ENCODE data around the gene LCN2. TPM values are rescaled to one million over a fixed set of nuclear protein-coding genes. Genes with fewer than 3 reads are reported as not detected.

LCN2 gene
- total RNA-seq, 1 experiment from 2014 or later = not detected

GRCh38 chr9:128148509-128149000 lies 698 bp upstream of the LCN2 start:
- H3K36me3 ChIP-seq (ENCODE audit: insufficient read depth, low read length) = no peaks in the 10 kb centered on the region
- no peak overlapping the region for H3K27ac ChIP-seq (ENCODE audit: low read length)
- no peak for DNase-seq
- no peak overlapping the region for H3K4me2 ChIP-seq (ENCODE audit: low read depth, low read length, poor library complexity, severe bottlenecking)
- no peak overlapping the region for H2AFZ ChIP-seq (ENCODE audit: low read length)
- H3K9me3 ChIP-seq (ENCODE audit: low read length) = no peaks in the 10 kb centered on the region
- H3K9ac ChIP-seq (ENCODE audit: low read length) = no peak overlapping the region
- no peaks in the 10 kb centered on the region for H4K20me1 ChIP-seq (ENCODE audit: insufficient read depth, low read depth, low read length)
- no peaks in the 10 kb centered on the region for H3K4me1 ChIP-seq (ENCODE audit: low read length)
- H3K4me3 ChIP-seq (ENCODE audit: low read length) = no peak overlapping the region
- H3K79me2 ChIP-seq (ENCODE audit: low read length) = no peaks in the 10 kb centered on the region
- H3K9me2 ChIP-seq (replicated peaks; ENCODE audit: insufficient read depth, low read length) = no peaks in the 10 kb centered on the region
- no peaks in the 10 kb centered on the region for H3K27me3 ChIP-seq (ENCODE audit: low read length)

DNA sequence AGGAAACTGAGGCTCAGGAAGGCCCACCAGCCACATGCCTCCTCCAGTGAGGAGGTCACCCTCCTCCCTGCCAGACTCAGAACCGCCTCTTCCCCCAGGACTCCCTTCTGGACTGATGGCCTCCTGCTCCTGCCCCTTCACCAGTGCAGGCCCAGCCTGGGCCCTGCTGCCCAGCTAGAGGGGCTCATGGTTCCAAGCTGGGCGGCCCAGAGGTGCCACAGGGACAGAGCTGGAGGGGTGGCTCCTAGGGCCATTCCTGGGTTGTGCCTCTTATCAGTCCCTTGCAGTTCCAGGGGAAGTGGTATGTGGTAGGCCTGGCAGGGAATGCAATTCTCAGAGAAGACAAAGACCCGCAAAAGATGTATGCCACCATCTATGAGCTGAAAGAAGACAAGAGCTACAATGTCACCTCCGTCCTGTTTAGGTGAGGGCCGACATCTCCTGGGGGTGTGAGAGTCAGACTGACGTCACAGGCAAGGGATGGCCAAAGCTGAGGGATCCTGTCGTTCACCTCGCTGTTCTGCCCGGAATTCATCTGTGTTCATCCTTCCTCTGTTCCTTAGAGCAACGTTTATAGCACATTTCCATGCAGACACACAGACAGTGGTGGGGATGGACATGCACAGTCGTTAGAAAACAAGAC lies 819 bp downstream of the LCN2 start:
- H3K27me3 ChIP-seq (ENCODE audit: low read length) = no peaks in the 10 kb centered on the region
- H3K79me2 ChIP-seq (ENCODE audit: low read length) = no peaks in the 10 kb centered on the region
- DNase-seq = no peak
- H3K27ac ChIP-seq (ENCODE audit: low read length) = no peak overlapping the region
- H3K4me3 ChIP-seq (ENCODE audit: low read length) = no peak overlapping the region
- no peak overlapping the region for H2AFZ ChIP-seq (ENCODE audit: low read length)
- H3K36me3 ChIP-seq (ENCODE audit: insufficient read depth, low read length) = no peaks in the 10 kb centered on the region
- no peak overlapping the region for H3K4me2 ChIP-seq (ENCODE audit: low read depth, low read length, poor library complexity, severe bottlenecking)
- H3K9me2 ChIP-seq (replicated peaks; ENCODE audit: insufficient read depth, low read length) = no peaks in the 10 kb centered on the region
- H3K4me1 ChIP-seq (ENCODE audit: low read length) = no peaks in the 10 kb centered on the region
- H4K20me1 ChIP-seq (ENCODE audit: insufficient read depth, low read depth, low read length) = no peaks in the 10 kb centered on the region
- H3K9ac ChIP-seq (ENCODE audit: low read length) = no peak overlapping the region
- H3K9me3 ChIP-seq (ENCODE audit: low read length) = no peaks in the 10 kb centered on the region

- no peak overlapping the region for H3K4me2 ChIP-seq (ENCODE audit: low read depth, low read length, poor library complexity, severe bottlenecking)
- H3K4me1 ChIP-seq (ENCODE audit: low read length) = no peaks in the 10 kb centered on the region
- no peak overlapping the region for H2AFZ ChIP-seq (ENCODE audit: low read length)
- H3K79me2 ChIP-seq (ENCODE audit: low read length) = no peaks in the 10 kb centered on the region
- DNase-seq = peak; percentile 83
- H3K36me3 ChIP-seq (ENCODE audit: insufficient read depth, low read length) = no peaks in the 10 kb centered on the region
- no peak overlapping the region for H3K27ac ChIP-seq (ENCODE audit: low read length)
- no peaks in the 10 kb centered on the region for H3K9me2 ChIP-seq (replicated peaks; ENCODE audit: insufficient read depth, low read length)
- no peak overlapping the region for H3K9ac ChIP-seq (ENCODE audit: low read length)
- no peaks in the 10 kb centered on the region for H4K20me1 ChIP-seq (ENCODE audit: insufficient read depth, low read depth, low read length)
- H3K9me3 ChIP-seq (ENCODE audit: low read length) = no peaks in the 10 kb centered on the region
- H3K27me3 ChIP-seq (ENCODE audit: low read length) = no peaks in the 10 kb centered on the region
- H3K4me3 ChIP-seq (ENCODE audit: low read length) = no peak overlapping the region
Measured at GRCh38 chr9:128150594-128151308, 1.5 kb downstream of the LCN2 start.

GRCh38 chr9:128151309-128152132 lies 2.3 kb downstream of the LCN2 start:
- H2AFZ ChIP-seq (ENCODE audit: low read length) = no peak overlapping the region
- no peak overlapping the region for H3K4me2 ChIP-seq (ENCODE audit: low read depth, low read length, poor library complexity, severe bottlenecking)
- no peak overlapping the region for H3K9ac ChIP-seq (ENCODE audit: low read length)

GRCh38 chr9:128152133-128153059 lies 3.1 kb downstream of the LCN2 start:
- H3K9me2 ChIP-seq (replicated peaks; ENCODE audit: insufficient read depth, low read length) = no peaks in the 10 kb centered on the region
- H3K4me2 ChIP-seq (ENCODE audit: low read depth, low read length, poor library complexity, severe bottlenecking) = no peak overlapping the region
- no peak overlapping the region for H3K4me3 ChIP-seq (ENCODE audit: low read length)
- no peaks in the 10 kb centered on the region for H3K79me2 ChIP-seq (ENCODE audit: low read length)
- no peak overlapping the region for H2AFZ ChIP-seq (ENCODE audit: low read length)
- no peak overlapping the region for H3K27ac ChIP-seq (ENCODE audit: low read length)
- no peak for DNase-seq
- no peaks in the 10 kb centered on the region for H3K4me1 ChIP-seq (ENCODE audit: low read length)
- no peak overlapping the region for H3K9ac ChIP-seq (ENCODE audit: low read length)
- no peaks in the 10 kb centered on the region for H3K9me3 ChIP-seq (ENCODE audit: low read length)
- no peaks in the 10 kb centered on the region for H3K27me3 ChIP-seq (ENCODE audit: low read length)
- H4K20me1 ChIP-seq (ENCODE audit: insufficient read depth, low read depth, low read length) = no peaks in the 10 kb centered on the region
- H3K36me3 ChIP-seq (ENCODE audit: insufficient read depth, low read length) = no peaks in the 10 kb centered on the region

More at GRCh38 chr9:128151309-128152132, 2.3 kb downstream of the LCN2 start:
- Histone ChIP-seq H3K27me3 (ENCODE audit: low read length) (no peaks in the 10 kb centered on the region), H3K79me2 (ENCODE audit: low read length) (no peaks in the 10 kb centered on the region), H3K4me3 (ENCODE audit: low read length) (no peak overlapping the region), H3K27ac (ENCODE audit: low read length) (no peak overlapping the region), H3K9me2 (replicated peaks; ENCODE audit: insufficient read depth, low read length) (no peaks in the 10 kb centered on the region), H3K4me1 (ENCODE audit: low read length) (no peaks in the 10 kb centered on the region), H3K36me3 (ENCODE audit: insufficient read depth, low read length) (no peaks in the 10 kb centered on the region), H4K20me1 (ENCODE audit: insufficient read depth, low read depth, low read length) (no peaks in the 10 kb centered on the region), H3K9me3 (ENCODE audit: low read length) (no peaks in the 10 kb centered on the region)
- no peak for DNase-seq

DNA sequence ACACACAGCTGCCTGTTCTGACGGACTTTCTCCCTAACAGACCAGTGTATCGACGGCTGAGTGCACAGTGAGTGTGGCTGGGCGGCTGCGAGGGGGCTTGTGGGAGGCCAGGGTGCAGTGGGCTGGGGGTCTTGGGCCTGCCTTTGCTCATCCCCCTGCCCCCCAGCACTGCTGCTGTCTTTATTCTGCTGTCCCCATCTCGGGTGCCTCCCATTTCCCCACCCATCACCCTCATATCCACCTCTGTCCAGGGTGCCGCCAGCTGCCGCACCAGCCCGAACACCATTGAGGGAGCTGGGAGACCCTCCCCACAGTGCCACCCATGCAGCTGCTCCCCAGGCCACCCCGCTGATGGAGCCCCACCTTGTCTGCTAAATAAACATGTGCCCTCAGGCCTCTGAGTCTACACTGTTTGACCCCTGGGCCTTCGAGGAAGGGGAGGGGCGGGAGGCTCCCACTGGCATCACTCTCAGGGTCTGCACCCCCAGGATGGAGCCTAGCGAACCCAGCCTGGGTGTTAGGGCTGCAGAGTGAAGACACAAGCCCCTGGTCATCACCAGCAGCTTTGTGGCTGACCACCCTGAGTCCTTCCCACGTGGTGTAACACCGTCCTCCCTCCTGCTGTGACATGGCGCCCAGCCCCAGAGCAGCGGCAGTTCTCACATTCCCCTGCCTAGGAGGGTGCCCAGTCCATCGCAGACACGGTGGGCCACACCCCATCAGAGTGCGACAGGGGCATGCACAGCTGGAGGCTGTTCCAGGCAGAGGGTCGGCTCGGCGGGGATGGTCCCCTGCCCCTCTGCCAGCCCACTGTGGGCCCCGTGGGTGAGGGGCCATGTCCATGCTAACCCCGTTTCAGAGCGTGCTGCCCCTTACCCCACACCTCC lies 4.0 kb downstream of the LCN2 start:
- no peaks in the 10 kb centered on the region for H3K4me1 ChIP-seq (ENCODE audit: low read length)
- H3K9me3 ChIP-seq (ENCODE audit: low read length) = no peaks in the 10 kb centered on the region
- H3K36me3 ChIP-seq (ENCODE audit: insufficient read depth, low read length) = no peaks in the 10 kb centered on the region
- no peaks in the 10 kb centered on the region for H3K79me2 ChIP-seq (ENCODE audit: low read length)
- H3K27ac ChIP-seq (ENCODE audit: low read length) = no peak overlapping the region
- no peak overlapping the region for H2AFZ ChIP-seq (ENCODE audit: low read length)
- DNase-seq = no peak
- H3K4me2 ChIP-seq (ENCODE audit: low read depth, low read length, poor library complexity, severe bottlenecking) = no peak overlapping the region
- H3K9ac ChIP-seq (ENCODE audit: low read length) = no peak overlapping the region
- no peaks in the 10 kb centered on the region for H3K27me3 ChIP-seq (ENCODE audit: low read length)
- no peaks in the 10 kb centered on the region for H3K9me2 ChIP-seq (replicated peaks; ENCODE audit: insufficient read depth, low read length)
- no peak overlapping the region for H3K4me3 ChIP-seq (ENCODE audit: low read length)
- no peaks in the 10 kb centered on the region for H4K20me1 ChIP-seq (ENCODE audit: insufficient read depth, low read depth, low read length)

- H4K20me1 ChIP-seq (ENCODE audit: insufficient read depth, low read depth, low read length) = no peaks in the 10 kb centered on the region
- H3K9me3 ChIP-seq (ENCODE audit: low read length) = no peaks in the 10 kb centered on the region
- no peaks in the 10 kb centered on the region for H3K27me3 ChIP-seq (ENCODE audit: low read length)
- H3K27ac ChIP-seq (ENCODE audit: low read length) = no peak overlapping the region
- no peaks in the 10 kb centered on the region for H3K4me1 ChIP-seq (ENCODE audit: low read length)
- no peaks in the 10 kb centered on the region for H3K36me3 ChIP-seq (ENCODE audit: insufficient read depth, low read length)
- H3K4me2 ChIP-seq (ENCODE audit: low read depth, low read length, poor library complexity, severe bottlenecking) = no peak overlapping the region
- H3K79me2 ChIP-seq (ENCODE audit: low read length) = no peaks in the 10 kb centered on the region
- H3K9ac ChIP-seq (ENCODE audit: low read length) = no peak overlapping the region
- no peak overlapping the region for H2AFZ ChIP-seq (ENCODE audit: low read length)
- no peak for DNase-seq
- no peak overlapping the region for H3K4me3 ChIP-seq (ENCODE audit: low read length)
- H3K9me2 ChIP-seq (replicated peaks; ENCODE audit: insufficient read depth, low read length) = no peaks in the 10 kb centered on the region
Measured at GRCh38 chr9:128153947-128154695, 4.9 kb downstream of the LCN2 start.

Measured in Karpas-422 (cell line).